Gastroesophageal sphincter (tissue), 3 donors: ENCODE results near the gene AGTRAP.

ENCODE experiments used
- POLR2A ChIP-seq, 2 donors: fragments of 450-650 bp; IDR thresholded peaks; one replicate each; pipeline ENCODE4 v1.6.1; 2017; ENCODE audit warnings: antibody characterized with exemption in 2 of 2, mild to moderate bottlenecking in 2 of 2, moderate library complexity in 1 of 2
- TF ChIP-seq, protein P1 (sequence below), 4 experiments: fragments of 200-600 bp in 2 of 4; fragments of 450-650 bp in 2 of 4; sonication (generic) in 1 of 4; IDR thresholded peaks; one replicate each; pipeline ENCODE4 v1.5.1; 2017 to 2019; ENCODE audit warnings: antibody characterized with exemption in 4 of 4, mild to moderate bottlenecking in 2 of 4, moderate library complexity in 2 of 4

DNA sequence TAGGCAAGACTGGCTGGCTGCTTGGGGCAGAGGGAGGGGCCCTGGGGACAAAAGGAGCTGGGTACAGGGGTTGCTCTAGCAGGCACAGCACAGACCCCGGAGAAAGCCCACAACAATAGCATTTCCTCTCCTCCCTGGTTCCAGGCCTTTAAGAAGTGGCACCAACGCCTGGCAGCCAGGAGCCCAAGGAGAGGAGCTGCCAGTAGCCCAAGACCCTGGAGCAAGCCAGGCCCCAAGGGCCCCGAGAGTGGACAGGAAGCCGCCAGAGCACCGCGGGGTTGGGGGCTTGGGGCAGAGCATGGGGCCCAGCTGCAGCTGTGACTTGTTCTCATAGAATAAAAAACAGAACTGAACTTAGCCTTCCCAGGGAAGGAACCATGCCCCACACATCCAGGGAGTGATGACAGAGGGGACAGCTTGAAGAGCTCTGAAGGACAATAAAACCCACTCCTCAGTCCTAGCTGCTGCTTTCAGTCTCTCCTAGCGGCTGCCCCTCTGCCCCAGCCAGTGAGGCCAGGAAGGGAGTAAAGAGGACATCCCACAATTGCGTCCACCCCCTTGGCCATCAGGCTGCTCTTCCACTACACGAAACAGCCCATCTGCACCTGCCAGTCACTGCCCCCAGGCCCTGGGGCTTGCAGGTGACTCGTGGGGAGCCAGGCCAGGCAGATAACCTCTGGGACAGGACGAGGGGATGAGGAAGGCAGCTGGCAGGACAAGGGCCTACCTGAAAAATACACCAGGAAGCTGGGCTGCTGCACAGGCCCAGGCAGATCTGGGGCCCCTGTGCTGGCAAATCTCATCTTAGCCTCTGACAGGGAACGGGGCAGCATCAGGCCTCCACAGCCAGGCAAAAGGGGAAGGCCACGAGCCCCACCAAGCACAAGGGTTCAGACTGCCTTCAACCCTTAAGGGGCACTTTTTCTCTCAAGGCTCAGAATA is 53.5 kb downstream of the AGTRAP start:
- TF ChIP-seq, protein P1, sequence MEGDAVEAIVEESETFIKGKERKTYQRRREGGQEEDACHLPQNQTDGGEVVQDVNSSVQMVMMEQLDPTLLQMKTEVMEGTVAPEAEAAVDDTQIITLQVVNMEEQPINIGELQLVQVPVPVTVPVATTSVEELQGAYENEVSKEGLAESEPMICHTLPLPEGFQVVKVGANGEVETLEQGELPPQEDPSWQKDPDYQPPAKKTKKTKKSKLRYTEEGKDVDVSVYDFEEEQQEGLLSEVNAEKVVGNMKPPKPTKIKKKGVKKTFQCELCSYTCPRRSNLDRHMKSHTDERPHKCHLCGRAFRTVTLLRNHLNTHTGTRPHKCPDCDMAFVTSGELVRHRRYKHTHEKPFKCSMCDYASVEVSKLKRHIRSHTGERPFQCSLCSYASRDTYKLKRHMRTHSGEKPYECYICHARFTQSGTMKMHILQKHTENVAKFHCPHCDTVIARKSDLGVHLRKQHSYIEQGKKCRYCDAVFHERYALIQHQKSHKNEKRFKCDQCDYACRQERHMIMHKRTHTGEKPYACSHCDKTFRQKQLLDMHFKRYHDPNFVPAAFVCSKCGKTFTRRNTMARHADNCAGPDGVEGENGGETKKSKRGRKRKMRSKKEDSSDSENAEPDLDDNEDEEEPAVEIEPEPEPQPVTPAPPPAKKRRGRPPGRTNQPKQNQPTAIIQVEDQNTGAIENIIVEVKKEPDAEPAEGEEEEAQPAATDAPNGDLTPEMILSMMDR (IDR thresholded peaks at IDR 0.05), result no peak
- no peak for TF ChIP-seq POLR2A (IDR thresholded peaks at IDR 0.05)
